Smooth muscle cell (in vitro differentiated cells): Measurements from ENCODE around the gene SAPCD2. TPM values are rescaled to one million over a fixed set of nuclear protein-coding genes. Genes with fewer than 3 reads are reported as not detected.

Experiments used
- DNase-seq: peaks from one replicate; lab custom pipeline; 2025; ENCODE audit not compliant: unreplicated experiment; lab: John Stamatoyannopoulos, UW
- H2AFZ ChIP-seq: fragments of 200-600 bp; sonication (generic); 2 replicates; pipeline ENCODE4 v1.6.0; 2016; ENCODE audit warnings: antibody characterized with exemption, low read depth, mild to moderate bottlenecking
- H3F3A ChIP-seq: fragments of 200-600 bp; sonication (generic); 2 replicates; pipeline ENCODE4 v1.6.0; 2017; ENCODE audit warnings: antibody characterized with exemption, low read depth
- H3K27ac ChIP-seq: fragments of 200-600 bp; sonication (generic); 2 replicates; pipeline ENCODE4 v1.5.1; 2016; ENCODE audit warnings: low read depth, mild to moderate bottlenecking
- H3K27me3 ChIP-seq: fragments of 200-600 bp; sonication (generic); 2 replicates; pipeline ENCODE4 v1.6.1; 2016; ENCODE audit warnings: low read depth, mild to moderate bottlenecking
- H3K36me3 ChIP-seq: fragments of 200-600 bp; sonication (generic); 2 replicates; pipeline ENCODE4 v1.5.1; 2016; ENCODE audit warnings: low read depth
- H3K4me1 ChIP-seq: fragments of 200-600 bp; sonication (generic); 2 replicates; pipeline ENCODE4 v1.5.1; 2016; ENCODE audit warnings: low read depth
- H3K4me2 ChIP-seq: fragments of 200-600 bp; sonication (generic); 2 replicates; pipeline ENCODE4 v1.6.0; 2016; ENCODE audit warnings: mild to moderate bottlenecking
- H3K4me3 ChIP-seq: fragments of 200-600 bp; sonication (generic); 2 replicates; pipeline ENCODE4 v1.5.1; 2016; ENCODE audit warnings: mild to moderate bottlenecking
- H3K79me2 ChIP-seq: fragments of 200-600 bp; sonication (generic); 2 replicates; pipeline ENCODE4 v1.6.0; 2016; ENCODE audit warnings: low read depth, mild to moderate bottlenecking
- H3K9ac ChIP-seq: fragments of 200-600 bp; sonication (generic); 2 replicates; pipeline ENCODE4 v1.6.0; 2016; ENCODE audit warnings: low read depth
- H3K9me3 ChIP-seq: fragments of 200-600 bp; sonication (generic); replicated peaks from 2 replicates; pipeline ENCODE4 v1.5.1; 2016; ENCODE audit warnings: low read depth
- H4K20me1 ChIP-seq: fragments of 200-600 bp; sonication (generic); 2 replicates; pipeline ENCODE4 v1.6.0; 2016; ENCODE audit warnings: low read depth
- WGBS: methylation state at CpG from one replicate; pipeline ENCODE4 v1.1.7; 2016; ENCODE audit warnings: low lambda C conversion rate; 5-methylcytosine and 5-hydroxymethylcytosine counted together
- polyA plus RNA-seq: library from polyadenylated mRNA; unstranded; fragments of >200 nt; fragmentation: Nextera tagmentation; extraction: Ambion mirVana; gene quantifications from 2 replicates; pipeline ENCODE4 v1.2.1, GENCODE V29; 2016
- total RNA-seq: library from RNA; depleted of rRNA; stranded (reverse); fragments of >200 nt; gene quantifications from 2 replicates; pipeline ENCODE4 v1.2.3, GENCODE V29; 2014
- TF ChIP-seq, protein P1 (sequence below): fragments of 200-600 bp; sonication (generic); IDR thresholded peaks from 2 replicates; pipeline ENCODE4 v1.5.1; 2017; ENCODE audit warnings: borderline replicate concordance, mild to moderate bottlenecking, antibody characterized with exemption; ENCODE audit not compliant: insufficient read depth, poor library complexity, severe bottlenecking

SAPCD2 gene
- total and polyA plus RNA-seq, 2 experiments from 2014 or later, result 1.9 to 3.9 TPM

DNA sequence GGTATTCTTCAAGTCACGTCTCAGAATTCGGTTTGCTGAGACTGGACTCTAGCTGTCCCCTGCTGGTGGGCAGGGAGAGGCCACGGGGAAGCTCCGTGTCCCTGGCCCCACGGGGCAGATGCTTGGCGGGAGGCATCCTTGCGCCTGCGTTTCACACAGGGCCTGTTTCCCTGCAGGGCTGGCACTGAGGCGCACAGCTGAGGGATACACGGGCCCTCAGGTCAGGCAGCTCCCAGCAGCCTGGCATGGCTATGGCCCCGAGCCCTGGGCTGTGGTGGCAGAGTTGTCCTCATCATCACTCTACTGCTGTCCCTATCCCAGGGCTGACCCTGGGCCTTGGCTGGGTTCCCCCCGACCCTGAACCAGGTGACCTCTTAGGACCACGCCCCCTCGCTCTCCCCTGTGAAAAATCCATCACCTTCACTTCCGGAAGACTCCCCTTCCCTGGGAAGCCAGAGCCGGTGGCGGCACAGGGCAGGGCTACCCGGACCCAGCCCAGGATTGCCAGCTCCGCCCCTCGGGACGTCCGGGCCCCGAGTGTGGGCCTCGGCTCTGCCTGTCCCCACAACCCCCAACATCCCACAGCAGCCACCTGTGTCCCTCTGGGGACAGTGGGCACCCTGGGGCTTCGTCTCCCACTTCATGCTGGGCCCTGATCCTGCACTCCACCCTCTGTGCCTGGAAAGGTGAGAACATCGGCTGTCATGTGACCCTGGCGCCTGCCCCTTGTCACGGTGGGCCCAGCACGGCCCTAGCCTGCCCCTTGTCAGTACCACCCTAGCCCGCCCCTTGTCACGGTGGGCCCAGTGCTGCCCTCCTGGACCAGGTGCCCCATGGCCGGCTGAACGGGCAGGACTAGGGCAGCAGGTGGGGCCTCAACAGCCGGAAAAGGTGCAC, 39.1 kb upstream of the SAPCD2 start:
- TF ChIP-seq, protein P1, sequence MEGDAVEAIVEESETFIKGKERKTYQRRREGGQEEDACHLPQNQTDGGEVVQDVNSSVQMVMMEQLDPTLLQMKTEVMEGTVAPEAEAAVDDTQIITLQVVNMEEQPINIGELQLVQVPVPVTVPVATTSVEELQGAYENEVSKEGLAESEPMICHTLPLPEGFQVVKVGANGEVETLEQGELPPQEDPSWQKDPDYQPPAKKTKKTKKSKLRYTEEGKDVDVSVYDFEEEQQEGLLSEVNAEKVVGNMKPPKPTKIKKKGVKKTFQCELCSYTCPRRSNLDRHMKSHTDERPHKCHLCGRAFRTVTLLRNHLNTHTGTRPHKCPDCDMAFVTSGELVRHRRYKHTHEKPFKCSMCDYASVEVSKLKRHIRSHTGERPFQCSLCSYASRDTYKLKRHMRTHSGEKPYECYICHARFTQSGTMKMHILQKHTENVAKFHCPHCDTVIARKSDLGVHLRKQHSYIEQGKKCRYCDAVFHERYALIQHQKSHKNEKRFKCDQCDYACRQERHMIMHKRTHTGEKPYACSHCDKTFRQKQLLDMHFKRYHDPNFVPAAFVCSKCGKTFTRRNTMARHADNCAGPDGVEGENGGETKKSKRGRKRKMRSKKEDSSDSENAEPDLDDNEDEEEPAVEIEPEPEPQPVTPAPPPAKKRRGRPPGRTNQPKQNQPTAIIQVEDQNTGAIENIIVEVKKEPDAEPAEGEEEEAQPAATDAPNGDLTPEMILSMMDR, result no peak
- Histone ChIP-seq H4K20me1 (peaks cover under 1% of the 10 kb centered on the region), H2AFZ (no peak overlapping the region), H3K4me1 (peaks cover 3% of the 10 kb centered on the region), H3K4me2 (no peak overlapping the region), H3K9me3 (no peaks in the 10 kb centered on the region), H3K27ac (no peak overlapping the region), H3K27me3 (no peaks in the 10 kb centered on the region), H3F3A (no peaks in the 10 kb centered on the region), H3K9ac (no peak overlapping the region), H3K36me3 (no peaks in the 10 kb centered on the region), H3K4me3 (no peak overlapping the region), H3K79me2 (no peaks in the 10 kb centered on the region)
- WGBS, result 94% methylated on average over 32 of the region's 34 CpGs
- DNase-seq, result no peak

DNA sequence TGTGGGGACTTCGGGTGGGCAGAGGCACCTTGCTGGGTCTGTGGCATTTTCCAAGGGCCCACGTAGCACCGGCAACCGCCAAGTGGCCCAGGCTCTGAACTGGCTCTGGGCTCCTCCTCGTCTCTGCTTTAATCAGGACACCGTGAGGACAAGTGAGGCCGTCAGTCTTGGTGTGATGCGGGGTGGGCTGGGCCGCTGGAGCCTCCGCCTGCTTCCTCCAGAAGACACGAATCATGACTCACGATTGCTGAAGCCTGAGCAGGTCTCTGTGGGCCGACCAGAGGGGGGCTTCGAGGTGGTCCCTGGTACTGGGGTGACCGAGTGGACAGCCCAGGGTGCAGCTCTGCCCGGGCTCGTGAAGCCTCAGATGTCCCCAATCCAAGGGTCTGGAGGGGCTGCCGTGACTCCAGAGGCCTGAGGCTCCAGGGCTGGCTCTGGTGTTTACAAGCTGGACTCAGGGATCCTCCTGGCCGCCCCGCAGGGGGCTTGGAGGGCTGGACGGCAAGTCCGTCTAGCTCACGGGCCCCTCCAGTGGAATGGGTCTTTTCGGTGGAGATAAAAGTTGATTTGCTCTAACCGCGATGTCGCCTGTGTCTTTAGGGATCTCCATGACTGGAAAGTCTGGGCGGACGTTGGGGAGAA, 38.4 kb upstream of the SAPCD2 start:
- Histone ChIP-seq H3K4me3 (no peak overlapping the region), H3F3A (no peaks in the 10 kb centered on the region), H3K9me3 (no peaks in the 10 kb centered on the region), H3K27ac (no peak overlapping the region), H3K27me3 (no peaks in the 10 kb centered on the region), H3K9ac (no peak overlapping the region), H3K4me1 (no peaks in the 10 kb centered on the region), H3K79me2 (no peaks in the 10 kb centered on the region), H2AFZ (no peak overlapping the region), H3K4me2 (no peak overlapping the region), H4K20me1 (peaks cover 5% of the 10 kb centered on the region), H3K36me3 (no peaks in the 10 kb centered on the region)
- no peak for DNase-seq
- TF ChIP-seq, protein P1, result no peak
- WGBS, result 93% methylated on average over 29 of the region's 29 CpGs

DNA sequence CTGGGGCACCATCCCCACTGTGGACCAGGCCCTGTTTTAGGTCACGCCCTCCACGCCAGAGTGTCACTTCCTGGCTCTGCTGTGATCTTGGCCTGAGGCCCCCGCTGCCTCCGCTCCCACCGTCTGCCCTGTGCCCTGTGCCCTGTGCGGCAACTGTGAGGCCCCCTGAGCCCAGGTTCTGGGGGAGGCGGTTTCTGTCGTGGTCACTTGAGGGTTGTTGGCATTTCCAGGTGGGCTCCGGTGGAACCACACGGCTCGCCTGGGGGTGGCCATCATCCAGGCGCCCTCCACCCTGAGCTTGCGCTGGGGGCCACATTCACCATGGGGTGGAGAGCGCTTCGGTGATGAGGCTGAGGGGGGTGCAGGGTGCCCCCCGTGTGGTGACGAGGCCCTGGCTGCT, 37.6 kb upstream of the SAPCD2 start:
- WGBS, result 98% methylated on average over 17 of the region's 17 CpGs
- Histone ChIP-seq H3K4me1 (no peaks in the 10 kb centered on the region), H3K79me2 (no peaks in the 10 kb centered on the region), H4K20me1 (peaks cover 5% of the 10 kb centered on the region), H3K27ac (no peak overlapping the region), H3K9me3 (no peaks in the 10 kb centered on the region), H3K36me3 (no peaks in the 10 kb centered on the region), H3K27me3 (no peaks in the 10 kb centered on the region), H2AFZ (no peak overlapping the region), H3K9ac (no peak overlapping the region), H3K4me2 (no peak overlapping the region), H3F3A (no peaks in the 10 kb centered on the region), H3K4me3 (no peak overlapping the region)
- no peak for DNase-seq
- TF ChIP-seq, protein P1, result no peak
